ENCODE measurements around the gene PRDM2. TPM values are rescaled to one million over a fixed set of nuclear protein-coding genes. Genes with fewer than 3 reads are reported as not detected.
"Not testable (repeated sequence)": the region's sequence is repeated elsewhere in the genome, so short reads cannot be mapped to it uniquely, and the experiment has no call there.

PRDM2 gene
- total and polyA plus RNA-seq, 4 donors = 16.1 to 52.0 (median 28.5) TPM

DNA sequence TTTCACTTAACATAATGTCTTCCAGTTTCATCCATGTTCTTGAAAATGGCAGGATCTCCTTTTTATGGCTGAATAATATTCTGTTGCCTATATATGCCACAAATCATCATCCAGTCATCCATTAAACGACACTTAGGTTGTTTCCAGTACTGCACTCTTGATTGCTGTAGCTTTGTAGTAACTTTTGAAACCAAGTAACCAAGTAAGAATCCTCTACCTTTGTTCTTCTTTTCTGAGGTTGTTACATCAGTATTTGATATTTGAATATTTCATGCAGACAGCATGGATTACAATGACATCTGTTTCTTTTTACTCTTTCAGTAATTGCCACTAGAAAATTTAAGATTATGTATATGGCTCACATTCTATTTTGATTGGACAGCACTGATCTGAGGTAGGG, 22.1 kb upstream of the PRDM2 start:
- no peak for DNase-seq

DNA sequence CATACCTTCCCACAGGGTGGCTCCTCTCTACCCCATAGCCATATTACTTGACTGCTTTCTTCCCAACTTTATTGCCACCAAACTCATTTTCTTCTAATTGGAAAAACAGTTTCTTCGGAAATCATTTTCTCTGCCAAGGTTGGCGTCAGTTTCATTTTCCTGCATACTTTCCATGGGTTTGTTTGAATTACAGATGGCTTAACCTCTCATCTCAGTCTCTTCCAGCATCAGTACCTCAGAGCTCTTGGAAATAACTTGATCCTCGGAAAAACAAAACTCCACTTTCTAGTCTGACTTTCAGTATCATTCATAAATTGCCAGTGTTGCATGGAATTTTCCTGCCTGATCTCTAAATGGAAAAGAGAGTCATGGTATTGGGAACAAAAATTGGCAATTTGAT, 20.3 kb upstream of the PRDM2 start:
- peaks cover 0 to 3% (median 0%) of the 10 kb centered on the region in 3 donors for H3K27me3 ChIP-seq (ENCODE audit: control insufficient read depth in 3 of 3, insufficient read depth in 3 of 3, low read length in 2 of 3)
- H3K9me3 ChIP-seq (ENCODE audit: control insufficient read depth in 4 of 4, insufficient read depth in 3 of 4, low read length in 3 of 4) = no peaks in the 10 kb centered on the region
- H3K27ac ChIP-seq (ENCODE audit: low read depth in 1 of 2, low read length in 1 of 2) = no peak overlapping the region
- H3K4me3 ChIP-seq = no peak overlapping the region
- DNase-seq = no peak
- TF ChIP-seq, protein P1, sequence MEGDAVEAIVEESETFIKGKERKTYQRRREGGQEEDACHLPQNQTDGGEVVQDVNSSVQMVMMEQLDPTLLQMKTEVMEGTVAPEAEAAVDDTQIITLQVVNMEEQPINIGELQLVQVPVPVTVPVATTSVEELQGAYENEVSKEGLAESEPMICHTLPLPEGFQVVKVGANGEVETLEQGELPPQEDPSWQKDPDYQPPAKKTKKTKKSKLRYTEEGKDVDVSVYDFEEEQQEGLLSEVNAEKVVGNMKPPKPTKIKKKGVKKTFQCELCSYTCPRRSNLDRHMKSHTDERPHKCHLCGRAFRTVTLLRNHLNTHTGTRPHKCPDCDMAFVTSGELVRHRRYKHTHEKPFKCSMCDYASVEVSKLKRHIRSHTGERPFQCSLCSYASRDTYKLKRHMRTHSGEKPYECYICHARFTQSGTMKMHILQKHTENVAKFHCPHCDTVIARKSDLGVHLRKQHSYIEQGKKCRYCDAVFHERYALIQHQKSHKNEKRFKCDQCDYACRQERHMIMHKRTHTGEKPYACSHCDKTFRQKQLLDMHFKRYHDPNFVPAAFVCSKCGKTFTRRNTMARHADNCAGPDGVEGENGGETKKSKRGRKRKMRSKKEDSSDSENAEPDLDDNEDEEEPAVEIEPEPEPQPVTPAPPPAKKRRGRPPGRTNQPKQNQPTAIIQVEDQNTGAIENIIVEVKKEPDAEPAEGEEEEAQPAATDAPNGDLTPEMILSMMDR (IDR thresholded peaks at IDR 0.05; ENCODE audit: control extremely low read depth, extremely low read depth) = no peak
- H3K4me1 ChIP-seq (ENCODE audit: control insufficient read depth in 5 of 5, insufficient read depth in 5 of 5, low read length in 5 of 5) = no peaks in the 10 kb centered on the region
- H3K9ac ChIP-seq (ENCODE audit: insufficient read depth in 1 of 2, low read length in 2 of 2) = no peak overlapping the region
- no peak for ATAC-seq (ENCODE audit: insufficient read depth, low FRiP score)
- 86 to 94% methylated on average over 3 of the region's 3 CpGs for WGBS, 2 donors
- H3K36me3 ChIP-seq (ENCODE audit: control insufficient read depth in 4 of 4, insufficient read depth in 4 of 4, low read length in 4 of 4) = no peaks in the 10 kb centered on the region

More for the DNA sequence above, 22.1 kb upstream of the PRDM2 start:
- peaks cover 0 to 2% (median 0%) of the 10 kb centered on the region in 4 donors for H3K9me3 ChIP-seq (ENCODE audit: control insufficient read depth in 4 of 4, insufficient read depth in 3 of 4, low read length in 3 of 4)
- no peaks in the 10 kb centered on the region for H3K36me3 ChIP-seq (ENCODE audit: control insufficient read depth in 4 of 4, insufficient read depth in 4 of 4, low read length in 4 of 4)
- no peak for ATAC-seq (ENCODE audit: insufficient read depth, low FRiP score)
- H3K27me3 ChIP-seq (ENCODE audit: control insufficient read depth in 3 of 3, insufficient read depth in 3 of 3, low read length in 2 of 3) = peaks cover 0 to 3% (median 0%) of the 10 kb centered on the region in 3 donors
- no peak overlapping the region for H3K27ac ChIP-seq (ENCODE audit: low read depth in 1 of 2, low read length in 1 of 2)
- no peak overlapping the region for H3K4me3 ChIP-seq
- TF ChIP-seq, protein P1 (IDR thresholded peaks at IDR 0.05; ENCODE audit: control extremely low read depth, extremely low read depth) = no peak
- no peaks in the 10 kb centered on the region for H3K4me1 ChIP-seq (ENCODE audit: control insufficient read depth in 5 of 5, insufficient read depth in 5 of 5, low read length in 5 of 5)
- H3K9ac ChIP-seq (ENCODE audit: insufficient read depth in 1 of 2, low read length in 2 of 2) = no peak overlapping the region
- 74 to 79% methylated on average over 1 of the region's 1 CpG for WGBS, 2 donors

DNA sequence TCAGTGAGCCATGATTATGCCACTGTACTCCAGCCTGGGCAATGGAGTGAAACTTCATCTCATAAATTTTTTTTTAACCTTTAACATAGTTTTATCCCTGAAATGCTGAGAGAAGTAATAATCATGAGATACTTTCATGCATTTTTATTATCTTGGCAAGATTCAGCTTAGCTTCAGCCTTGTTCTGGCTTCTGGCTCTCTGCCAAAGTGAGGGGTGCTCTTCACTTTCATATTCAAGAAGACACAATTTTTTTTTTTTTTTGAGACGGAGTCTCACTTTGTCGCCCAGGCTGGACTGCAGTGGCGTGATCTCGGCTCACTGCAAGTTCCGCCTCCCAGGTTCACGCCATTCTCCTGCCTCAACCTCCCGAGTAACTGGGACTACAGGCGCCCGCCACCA, 19.4 kb upstream of the PRDM2 start:
- H3K27me3 ChIP-seq (ENCODE audit: control insufficient read depth in 3 of 3, insufficient read depth in 3 of 3, low read length in 2 of 3); H3K9ac ChIP-seq (ENCODE audit: insufficient read depth in 1 of 2, low read length in 2 of 2); H3K36me3 ChIP-seq (ENCODE audit: control insufficient read depth in 4 of 4, insufficient read depth in 4 of 4, low read length in 4 of 4); ATAC-seq (ENCODE audit: insufficient read depth, low FRiP score); H3K4me1 ChIP-seq (ENCODE audit: control insufficient read depth in 5 of 5, insufficient read depth in 5 of 5, low read length in 5 of 5); H3K9me3 ChIP-seq (ENCODE audit: control insufficient read depth in 4 of 4, insufficient read depth in 3 of 4, low read length in 3 of 4); H3K4me3 ChIP-seq; H3K27ac ChIP-seq (ENCODE audit: low read depth in 1 of 2, low read length in 1 of 2): not testable (repeated sequence)
- 86 to 88% methylated on average over 6 to 7 of the region's 9 CpGs for WGBS, 2 donors
- DNase-seq = peak; percentile 24 to 70 (median 39)

DNA sequence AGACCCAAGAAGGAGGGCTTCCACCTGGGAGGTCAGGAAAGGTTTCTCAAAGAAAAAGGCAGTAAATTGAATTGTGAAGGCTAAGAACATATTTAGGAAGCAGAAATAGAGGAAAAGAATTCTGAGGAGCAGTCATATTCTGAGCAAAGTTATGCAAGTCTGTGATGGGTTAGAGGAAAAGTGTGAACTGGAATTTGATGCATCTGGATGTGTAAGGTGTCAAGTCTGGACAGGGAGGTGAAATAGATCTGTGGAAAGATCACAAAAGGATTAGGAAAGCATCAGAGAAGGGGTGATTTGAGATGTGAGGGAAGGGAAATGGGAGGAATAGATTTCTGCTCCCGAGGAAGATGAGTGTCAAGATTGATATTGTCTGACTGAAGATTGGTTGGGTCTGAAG, 18.1 kb upstream of the PRDM2 start:
- H3K9me3 ChIP-seq (ENCODE audit: control insufficient read depth in 4 of 4, insufficient read depth in 3 of 4, low read length in 3 of 4) = no peaks in the 10 kb centered on the region
- no peak overlapping the region for H3K27ac ChIP-seq (ENCODE audit: low read depth in 1 of 2, low read length in 1 of 2)
- 74 to 88% methylated on average over 1 of the region's 1 CpG for WGBS, 2 donors
- no peak for ATAC-seq (ENCODE audit: insufficient read depth, low FRiP score)
- no peaks in the 10 kb centered on the region for H3K27me3 ChIP-seq (ENCODE audit: control insufficient read depth in 3 of 3, insufficient read depth in 3 of 3, low read length in 2 of 3)
- H3K9ac ChIP-seq (ENCODE audit: insufficient read depth in 1 of 2, low read length in 2 of 2) = no peak overlapping the region
- H3K36me3 ChIP-seq (ENCODE audit: control insufficient read depth in 4 of 4, insufficient read depth in 4 of 4, low read length in 4 of 4) = no peaks in the 10 kb centered on the region
- H3K4me3 ChIP-seq = no peak overlapping the region
- no peaks in the 10 kb centered on the region for H3K4me1 ChIP-seq (ENCODE audit: control insufficient read depth in 5 of 5, insufficient read depth in 5 of 5, low read length in 5 of 5)
- TF ChIP-seq, protein P1 (IDR thresholded peaks at IDR 0.05; ENCODE audit: control extremely low read depth, extremely low read depth) = no peak
- no peak for DNase-seq
